Measurements from ENCODE around the gene PPP1R3E. TPM values are rescaled to one million over a fixed set of nuclear protein-coding genes. Genes with fewer than 3 reads are reported as not detected.

The PPP1R3E gene
- polyA plus RNA-seq, 1 donor, result 18.5 TPM

DNA sequence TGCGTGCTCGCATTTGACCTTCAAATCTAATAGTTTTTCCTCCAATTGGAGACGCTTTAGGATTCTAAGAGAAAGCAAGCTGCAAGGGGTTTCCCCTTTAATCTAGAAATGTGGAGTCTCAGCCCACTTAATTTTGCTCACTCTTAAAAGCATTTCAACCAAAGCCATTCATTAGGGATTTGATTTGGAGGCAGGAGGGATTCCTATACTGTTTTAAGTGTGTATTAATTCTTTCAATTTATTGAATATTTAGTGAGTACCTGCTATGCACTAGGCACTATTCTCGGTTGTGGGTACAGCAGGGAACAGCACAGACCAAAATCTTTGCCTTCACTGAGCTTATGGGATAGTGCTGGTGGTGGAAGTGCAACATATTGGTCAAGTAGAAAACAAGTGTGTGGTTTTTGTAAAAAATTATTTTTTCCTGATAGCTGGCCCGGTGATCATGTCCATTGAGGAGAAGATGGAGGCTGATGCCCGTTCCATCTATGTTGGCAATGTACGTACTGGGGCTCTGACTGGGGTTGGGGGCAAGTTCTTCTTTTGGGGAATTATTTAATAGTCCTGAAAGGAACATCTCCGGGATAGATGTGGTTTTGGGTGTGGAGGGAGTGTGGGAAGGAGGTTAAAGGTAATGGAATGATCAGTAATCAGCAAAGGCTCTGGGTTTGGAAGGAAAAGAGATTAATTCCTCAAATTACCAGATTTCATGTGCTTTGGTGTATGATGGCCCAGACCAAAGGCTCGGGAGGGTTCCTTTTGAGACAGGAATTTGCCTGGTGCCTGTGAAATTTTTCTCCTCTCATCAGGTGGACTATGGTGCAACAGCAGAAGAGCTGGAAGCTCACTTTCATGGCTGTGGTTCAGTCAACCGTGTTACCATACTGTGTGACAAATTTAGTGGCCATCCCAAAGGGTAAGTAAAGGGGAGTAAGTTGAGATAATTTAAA lies 20.2 kb upstream of the PPP1R3E start:
- DNase-seq (ENCODE audit: low read depth), result no peak

DNA sequence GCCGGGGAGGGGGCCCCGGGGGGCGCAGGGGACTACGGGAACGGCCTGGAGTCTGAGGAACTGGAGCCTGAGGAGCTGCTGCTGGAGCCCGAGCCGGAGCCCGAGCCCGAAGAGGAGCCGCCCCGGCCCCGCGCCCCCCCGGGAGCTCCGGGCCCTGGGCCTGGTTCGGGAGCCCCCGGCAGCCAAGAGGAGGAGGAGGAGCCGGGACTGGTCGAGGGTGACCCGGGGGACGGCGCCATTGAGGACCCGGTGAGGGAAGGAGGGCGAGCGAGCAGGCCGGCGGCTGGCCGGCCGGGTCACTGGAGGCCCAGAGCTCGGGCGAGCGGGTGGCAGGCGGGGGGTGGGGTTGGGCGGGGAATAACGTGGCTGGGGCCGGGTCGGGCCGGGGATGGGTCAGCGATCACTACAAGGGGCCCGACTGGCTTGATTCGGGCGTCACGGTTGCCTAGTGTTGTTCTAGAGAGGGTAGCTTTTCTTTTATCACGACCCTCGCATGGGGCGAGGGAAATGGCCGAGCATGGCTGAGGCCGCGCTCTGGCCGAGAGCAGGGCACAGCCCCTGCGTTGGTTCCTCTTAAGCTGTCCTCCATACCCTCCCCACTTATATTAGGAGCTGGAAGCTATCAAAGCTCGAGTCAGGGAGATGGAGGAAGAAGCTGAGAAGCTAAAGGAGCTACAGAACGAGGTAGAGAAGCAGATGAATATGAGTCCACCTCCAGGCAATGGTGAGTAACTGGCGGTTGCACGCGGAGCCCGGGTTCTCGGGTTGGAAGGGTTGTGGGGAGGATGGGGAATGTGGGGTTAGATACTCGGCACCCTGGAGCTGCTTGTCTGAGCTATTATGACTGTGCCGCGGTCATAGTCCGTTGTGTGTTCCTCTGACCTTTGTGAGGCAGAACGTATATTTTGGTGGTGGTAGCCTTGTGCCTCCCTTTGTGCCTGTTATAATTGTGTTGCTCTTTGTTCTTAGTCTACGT lies 19.2 kb upstream of the PPP1R3E start:
- DNase-seq (ENCODE audit: low read depth), result no peak

DNA sequence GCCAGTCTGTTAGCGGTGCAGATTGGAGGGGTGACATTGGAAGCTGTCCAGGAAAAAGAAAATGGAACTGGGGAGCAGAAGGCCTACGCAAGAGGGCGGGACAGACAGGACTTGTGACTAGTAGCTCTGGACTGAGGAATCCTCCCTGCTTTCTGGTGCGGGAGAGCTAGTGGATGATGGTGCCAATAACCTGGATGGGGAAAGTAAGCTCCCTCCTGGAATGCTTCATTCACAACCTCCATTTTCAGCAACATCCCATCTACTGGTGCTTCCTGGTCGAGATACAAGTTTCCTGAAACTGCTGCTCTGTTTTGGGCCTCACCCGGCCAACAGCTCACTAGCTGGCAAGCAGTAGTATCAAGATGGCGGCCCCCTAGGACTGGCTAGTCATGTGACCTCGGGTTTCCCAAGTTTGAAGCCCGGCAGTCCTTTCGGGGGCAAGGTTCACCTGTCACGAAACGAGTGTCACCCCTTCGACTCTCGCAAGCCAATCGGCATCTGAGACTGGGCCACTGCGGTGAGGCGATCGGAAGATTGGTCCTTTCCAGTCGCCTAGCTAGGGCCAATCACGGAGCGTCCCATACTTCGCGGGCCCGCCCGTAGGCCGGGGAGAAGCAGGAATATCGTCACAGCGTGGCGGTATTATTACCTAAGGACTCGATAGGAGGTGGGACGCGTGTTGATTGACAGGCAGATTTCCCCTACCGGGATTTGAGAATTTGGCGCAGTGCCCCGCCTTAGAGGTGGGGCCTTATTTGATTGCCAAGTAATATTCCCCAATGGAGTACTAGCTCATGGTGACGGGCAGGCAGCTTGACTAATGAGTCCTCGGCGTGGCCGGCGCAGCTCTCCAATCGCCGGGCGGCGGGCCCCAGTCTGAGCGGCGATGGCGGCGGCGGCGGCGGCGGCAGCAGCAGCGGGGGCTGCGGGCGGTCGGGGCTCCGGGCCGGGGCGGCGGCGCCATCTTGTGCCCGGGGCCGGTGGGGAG lies 18.2 kb upstream of the PPP1R3E start, which contains the start of gene PABPN1:
PABPN1 (plus strand) TSS at position 874 of the 988 bp plus-strand sequence; CDS start at position 887, 13 bp downstream.
- peak; percentile 98 for DNase-seq (ENCODE audit: low read depth)

GRCh38 chr14:23319746-23320583 lies 17.3 kb upstream of the PPP1R3E start:
- no peak for DNase-seq (ENCODE audit: low read depth)

DNA sequence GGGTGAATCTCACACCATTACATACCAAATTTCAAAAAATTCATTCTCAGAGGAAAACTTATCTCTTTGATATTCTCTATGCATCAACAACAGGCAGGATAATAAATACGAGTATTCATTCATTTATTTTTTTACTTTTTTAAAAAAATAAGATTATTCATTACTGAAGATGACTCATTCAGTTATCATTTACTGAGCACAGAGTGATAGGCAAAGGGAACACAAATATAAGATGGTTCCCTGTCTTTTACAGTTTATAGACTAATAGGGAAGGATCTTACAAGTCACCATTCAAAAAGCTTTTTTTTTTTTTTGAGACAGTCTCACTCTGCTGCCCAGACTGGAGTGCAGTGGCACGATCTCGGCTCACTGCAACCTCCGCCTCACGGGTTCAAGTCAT lies 13.6 kb upstream of the PPP1R3E start:
- DNase-seq (ENCODE audit: low read depth), result no peak

- DNase-seq (ENCODE audit: low read depth), result no peak
These were observed 7.9 kb upstream of the PPP1R3E start for GRCh38 chr14:23310546-23310945.

DNA sequence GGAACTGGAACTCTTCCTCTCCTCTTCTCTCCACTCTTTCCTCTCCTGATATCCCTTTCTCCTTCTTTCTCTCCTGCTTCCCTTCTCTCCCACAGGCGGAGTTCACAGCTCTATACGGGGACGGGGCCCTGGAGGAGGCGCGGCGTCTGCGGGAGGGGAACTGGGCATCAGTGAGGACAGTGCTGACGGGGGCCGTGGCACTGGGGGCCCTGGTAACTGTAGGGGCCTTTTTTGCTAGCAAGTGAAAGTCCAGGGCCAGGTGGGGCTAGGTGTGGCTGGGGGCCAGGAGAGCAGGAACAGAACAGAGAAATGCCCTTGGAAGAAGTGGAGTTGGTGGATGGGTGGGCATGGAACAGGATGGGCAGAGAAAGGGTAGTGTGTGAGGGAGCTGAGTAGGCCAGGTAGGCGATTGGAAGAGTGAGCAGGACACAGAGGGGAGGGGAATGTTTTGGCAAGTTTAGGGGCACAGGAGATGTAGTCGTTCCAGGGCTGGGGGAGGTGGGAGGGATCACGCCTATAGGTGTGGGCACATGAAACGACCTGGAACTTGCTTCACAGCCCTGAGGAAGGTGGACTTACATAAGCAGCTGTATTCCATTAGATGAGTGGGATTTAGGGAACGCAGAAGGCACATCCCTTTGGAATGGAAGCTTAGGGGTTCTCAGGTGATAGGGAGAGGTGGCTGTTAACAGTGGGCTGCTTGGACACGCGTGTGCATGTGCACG lies 6.2 kb upstream of the PPP1R3E start:
- no peak for DNase-seq (ENCODE audit: low read depth)

DNA sequence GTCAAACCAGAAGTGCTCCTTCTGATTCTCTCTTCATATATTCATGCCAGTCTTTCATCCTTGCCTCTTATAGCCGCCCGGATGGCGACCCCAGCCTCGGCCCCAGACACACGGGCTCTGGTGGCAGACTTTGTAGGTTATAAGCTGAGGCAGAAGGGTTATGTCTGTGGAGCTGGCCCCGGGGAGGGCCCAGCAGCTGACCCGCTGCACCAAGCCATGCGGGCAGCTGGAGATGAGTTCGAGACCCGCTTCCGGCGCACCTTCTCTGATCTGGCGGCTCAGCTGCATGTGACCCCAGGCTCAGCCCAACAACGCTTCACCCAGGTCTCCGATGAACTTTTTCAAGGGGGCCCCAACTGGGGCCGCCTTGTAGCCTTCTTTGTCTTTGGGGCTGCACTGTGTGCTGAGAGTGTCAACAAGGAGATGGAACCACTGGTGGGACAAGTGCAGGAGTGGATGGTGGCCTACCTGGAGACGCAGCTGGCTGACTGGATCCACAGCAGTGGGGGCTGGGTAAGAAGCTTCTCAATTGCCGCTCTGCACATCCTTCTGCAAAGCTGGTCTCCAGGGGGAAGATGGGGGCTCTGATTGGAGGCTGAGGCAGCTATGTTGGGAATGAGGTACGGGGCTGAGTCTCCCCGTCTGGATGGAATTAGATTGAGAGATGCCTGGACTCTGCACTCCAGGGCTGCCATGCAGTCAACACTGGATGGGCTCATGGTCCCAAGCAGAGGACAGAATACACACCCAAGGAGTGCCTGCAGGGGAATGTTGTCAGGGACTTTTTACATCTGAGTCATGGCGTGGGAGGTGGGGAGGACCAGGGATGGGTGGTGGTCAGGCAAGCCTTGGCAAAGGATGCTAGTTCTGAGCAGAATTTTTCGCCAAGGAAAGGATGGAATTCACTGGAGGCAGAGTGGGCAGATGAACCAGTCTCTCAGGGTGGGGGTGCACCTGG lies 5.3 kb upstream of the PPP1R3E start:
- no peak for DNase-seq (ENCODE audit: low read depth)

- no peak for DNase-seq (ENCODE audit: low read depth)
These were observed 4.5 kb upstream of the PPP1R3E start for GRCh38 chr14:23307146-23307530.

DNA sequence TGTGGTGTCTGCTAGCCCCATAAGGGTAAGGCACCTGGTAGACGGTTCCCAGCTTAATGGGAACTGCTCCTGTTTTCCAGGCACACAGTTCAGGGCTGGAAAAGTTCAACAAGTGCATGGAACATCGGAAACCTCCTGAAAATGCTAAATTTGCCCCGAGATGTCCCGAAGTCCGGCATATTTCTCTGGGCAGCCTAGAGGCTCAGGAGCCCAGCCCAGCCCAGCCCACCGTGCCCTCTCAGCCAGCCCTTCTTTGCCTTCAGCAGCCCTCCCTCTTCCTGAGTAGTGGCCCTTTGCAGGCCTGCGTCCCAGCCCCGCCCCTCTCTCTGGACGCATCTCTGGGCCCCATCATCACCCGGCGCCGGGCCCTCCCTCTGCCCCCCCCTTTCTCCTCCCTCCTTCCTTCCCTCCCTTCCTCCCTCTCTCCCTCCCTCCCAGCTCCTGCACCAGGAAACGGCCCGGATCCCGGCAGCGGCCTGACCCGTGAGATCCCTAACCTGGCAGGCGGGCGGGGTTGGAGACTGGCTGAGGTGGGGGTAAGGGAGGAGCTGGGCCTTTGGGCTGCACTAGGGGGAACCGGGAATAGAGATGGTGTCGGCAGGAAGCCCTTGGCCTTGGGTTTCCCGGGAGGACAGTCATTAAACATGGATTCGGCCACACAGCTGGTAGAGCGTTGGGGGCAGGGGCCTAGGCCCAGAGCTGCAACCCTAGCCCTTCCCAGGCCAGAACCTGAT lies 3.9 kb upstream of the PPP1R3E start, which contains the start of gene BCL2L2:
BCL2L2 (plus strand) TSS at position 422 of the 734 bp plus-strand sequence. CDS start 935 bp downstream, outside the sequence.
- DNase-seq (ENCODE audit: low read depth), result no peak

DNA sequence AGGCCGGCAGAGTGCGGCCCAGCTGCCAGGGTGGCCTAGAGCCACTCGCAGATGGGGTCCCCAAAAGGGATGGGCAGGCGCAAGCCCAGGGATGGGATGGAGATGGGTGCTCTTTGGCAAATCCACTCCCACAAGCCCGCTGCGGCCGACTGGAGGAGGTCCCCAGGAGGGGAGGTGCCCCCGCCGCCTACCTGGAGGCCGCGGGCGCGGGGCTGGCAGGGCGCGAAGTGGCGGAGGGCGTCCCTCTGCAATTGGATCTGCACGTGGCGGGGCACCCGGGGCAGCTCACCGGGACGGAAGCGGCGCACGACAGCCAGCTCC lies 730 bp downstream of the PPP1R3E start:
- no peak for DNase-seq (ENCODE audit: low read depth)

GRCh38 chr14:23301288-23301968 lies 1.2 kb downstream of the PPP1R3E start:
- peak; percentile 96 for DNase-seq (ENCODE audit: low read depth)

DNA sequence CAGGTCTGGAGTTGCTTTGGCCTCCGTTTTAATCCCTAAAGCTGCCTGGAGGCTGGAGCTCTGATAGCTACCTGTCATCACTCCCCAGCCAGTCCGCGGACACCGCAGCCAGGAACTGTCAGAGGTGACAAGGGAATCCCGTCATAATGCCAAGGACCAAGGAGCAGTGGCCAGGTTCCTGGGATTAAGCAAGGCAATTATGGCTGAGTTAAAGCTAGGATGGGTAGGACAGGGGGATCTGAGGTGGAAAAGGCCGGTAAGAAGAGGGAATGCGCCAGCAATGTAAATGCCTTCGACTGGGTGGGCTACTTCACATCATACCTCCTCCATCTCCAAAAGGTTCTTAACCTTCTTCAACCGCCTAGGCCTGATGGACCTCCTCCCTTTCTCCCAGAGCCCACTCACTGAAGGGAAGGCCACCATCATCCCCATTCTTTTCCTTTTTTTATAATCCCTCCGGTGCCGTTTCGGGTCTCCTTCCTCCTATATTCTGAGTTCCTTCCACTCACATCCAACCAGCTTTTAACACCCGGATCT lies 1.9 kb downstream of the PPP1R3E start:
- DNase-seq (ENCODE audit: low read depth), result no peak

DNA sequence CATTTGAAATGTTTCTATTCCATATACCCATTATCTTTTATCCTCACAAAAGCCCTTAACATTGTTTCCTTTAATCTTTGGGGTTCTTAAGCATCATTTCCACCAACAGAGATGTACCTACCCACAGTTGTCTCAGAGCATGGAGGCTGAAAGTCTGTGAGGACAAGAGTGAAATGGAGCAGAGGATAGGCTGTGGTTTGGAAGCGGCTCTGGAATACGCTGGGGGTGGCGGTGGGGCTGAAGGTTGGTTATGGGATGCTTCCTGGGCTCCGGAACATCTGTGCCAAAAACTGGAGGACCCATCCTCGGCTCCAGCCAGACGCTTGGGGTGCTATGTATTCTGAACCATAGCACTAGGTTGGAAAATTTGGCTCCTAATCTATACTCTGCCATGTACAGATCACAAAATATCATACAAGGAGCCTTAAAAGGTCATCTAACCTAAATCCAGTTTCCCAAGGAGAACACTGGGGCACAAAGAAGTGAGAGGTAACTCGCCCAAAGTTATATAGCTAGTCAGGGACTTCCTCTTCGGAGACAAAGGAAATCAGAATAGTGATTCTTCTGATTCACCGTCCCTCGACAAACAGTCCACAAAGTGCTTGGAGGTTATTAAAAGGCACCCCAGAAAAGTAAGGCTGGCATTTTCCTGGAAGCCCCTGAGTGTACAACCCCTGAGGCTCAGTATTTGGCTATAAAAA lies 2.5 kb downstream of the PPP1R3E start:
- no peak for DNase-seq (ENCODE audit: low read depth)

DNA sequence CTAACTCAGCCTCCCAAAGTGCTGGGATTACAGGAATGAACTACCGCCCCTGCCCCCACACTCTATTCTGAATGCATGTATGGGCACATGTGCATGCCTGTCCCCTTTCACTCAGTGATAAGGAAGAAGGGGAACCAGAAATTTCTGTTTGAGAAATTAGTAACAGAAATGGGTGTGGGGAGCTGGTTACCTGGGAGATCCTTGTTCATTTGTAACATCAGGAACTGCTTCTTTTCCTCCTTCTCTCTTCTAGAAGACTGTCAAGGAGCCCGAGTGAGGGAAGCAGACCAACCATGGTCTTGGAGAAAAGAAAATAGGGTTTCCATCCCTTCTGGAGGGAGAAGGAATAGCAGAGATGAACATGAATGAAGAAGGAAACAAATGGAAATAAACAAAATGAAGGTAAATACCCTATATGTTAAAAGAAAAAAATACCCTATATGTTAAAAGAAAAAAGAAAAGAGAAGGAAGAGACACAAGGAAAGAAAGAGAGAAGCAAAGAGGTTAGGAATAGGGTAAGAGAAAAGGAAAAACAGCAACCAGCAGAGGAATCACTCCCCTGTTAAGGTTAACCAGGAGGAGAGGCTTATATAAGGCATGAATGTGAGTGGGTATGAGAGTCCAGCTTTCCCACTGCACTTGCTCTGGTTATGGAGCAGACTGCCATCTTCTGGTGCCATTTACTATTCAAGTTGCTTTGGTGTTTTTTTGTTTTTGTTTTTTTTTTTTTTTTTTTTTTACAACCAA lies 3.3 kb downstream of the PPP1R3E start:
- DNase-seq (ENCODE audit: low read depth), result no peak

All from forelimb muscle (tissue), 1 donor.